Measurements from ENCODE around the gene NDUFS8.

DNA sequence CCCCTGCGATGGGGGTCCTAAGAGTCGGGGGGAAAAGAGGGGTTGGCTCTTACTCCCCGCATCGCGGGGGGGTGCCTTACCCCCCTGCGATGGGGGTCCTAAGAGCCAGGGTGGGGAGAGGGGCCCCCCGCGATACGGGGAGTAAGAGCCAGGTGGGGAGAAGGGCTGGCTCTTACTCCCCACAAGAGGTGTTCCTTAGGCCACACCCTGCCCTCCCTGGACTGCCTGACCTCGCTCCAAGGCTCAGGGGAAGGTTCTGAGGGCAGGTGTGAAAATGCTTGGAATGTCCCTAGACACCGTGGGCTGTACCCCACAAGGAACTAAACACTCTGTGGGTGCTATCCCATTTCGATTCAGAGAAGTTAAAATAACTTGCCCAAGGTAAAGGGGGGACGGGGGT is 34.4 kb upstream of the NDUFS8 start:
- TF ChIP-seq REST (IDR thresholded peaks at IDR 0.05) (no peak), CTCF (IDR thresholded peaks at IDR 0.05; ENCODE audit: low read depth, low read length, missing input control) (no peak), ZBTB33 (IDR thresholded peaks at IDR 0.05) (no peak), TAF1 (conservative IDR thresholded peaks at IDR 0.05) (no peak), GABPA (IDR thresholded peaks at IDR 0.05 in 1 of 2, conservative IDR thresholded peaks at IDR 0.05 in 1 of 2) (no peak), HNF4G (IDR thresholded peaks at IDR 0.05) (no peak)

Measured in liver (tissue), 3 donors.